Mesodermal cell (in vitro differentiated cells): ENCODE data around the gene KCNJ10.

Source experiments
- H3K27ac ChIP-seq: 2 replicates; pipeline ENCODE4 v1.7.0; 2013; ENCODE audit warnings: mild to moderate bottlenecking, low read depth, low read length, moderate library complexity; ENCODE audit not compliant: severe bottlenecking
- H3K36me3 ChIP-seq: 2 replicates; pipeline ENCODE4 v1.7.1; 2013; ENCODE audit warnings: mild to moderate bottlenecking, low read length, moderate library complexity; ENCODE audit not compliant: control insufficient read depth, insufficient read depth
- H3K4me1 ChIP-seq: one replicate; pipeline ENCODE4 v1.7.1; 2013; ENCODE audit warnings: mild to moderate bottlenecking, low read length; ENCODE audit not compliant: insufficient read depth, control insufficient read depth, poor library complexity, severe bottlenecking
- H3K4me3 ChIP-seq: 2 replicates; pipeline ENCODE4 v1.7.0; 2013; ENCODE audit warnings: low read length, control low read depth, mild to moderate bottlenecking; ENCODE audit not compliant: insufficient read depth, poor library complexity, severe bottlenecking; ENCODE audit errors: extremely low read depth
- H3K9me3 ChIP-seq: 2 replicates; pipeline ENCODE4 v1.7.1; 2013; ENCODE audit warnings: mild to moderate bottlenecking, low read length, moderate library complexity; ENCODE audit not compliant: control insufficient read depth
- WGBS, 2 experiments: methylation state at CpG; one replicate each; pipeline ENCODE4 v1.1.5; 2013; ENCODE audit warnings: missing lambda C conversion rate in 2 of 2; ENCODE audit not compliant: insufficient coverage in 2 of 2; 5-methylcytosine and 5-hydroxymethylcytosine counted together

KCNJ10 gene

GRCh38 chr1:159977364-159978106, 92.4 kb downstream of the KCNJ10 start:
- Histone ChIP-seq H3K4me3 (no peak overlapping the region), H3K27ac (no peak overlapping the region), H3K9me3 (no peaks in the 10 kb centered on the region), H3K36me3 (no peaks in the 10 kb centered on the region), H3K4me1 (no peaks in the 10 kb centered on the region)
- 94% methylated on average over 3 to 4 of the region's 6 CpGs for WGBS, 2 experiments

GRCh38 chr1:159974350-159974965, 95.5 kb downstream of the KCNJ10 start:
- no peaks in the 10 kb centered on the region for H3K4me1 ChIP-seq
- no peaks in the 10 kb centered on the region for H3K36me3 ChIP-seq
- H3K4me3 ChIP-seq: no peak overlapping the region
- H3K9me3 ChIP-seq: no peaks in the 10 kb centered on the region
- H3K27ac ChIP-seq: no peak overlapping the region
- 90 to 94% methylated on average over 5 to 7 of the region's 7 CpGs for WGBS, 2 experiments

GRCh38 chr1:159973350-159973940, 96.5 kb downstream of the KCNJ10 start:
- Histone ChIP-seq H3K27ac (no peak overlapping the region), H3K4me3 (no peak overlapping the region), H3K36me3 (no peaks in the 10 kb centered on the region), H3K4me1 (no peaks in the 10 kb centered on the region), H3K9me3 (no peaks in the 10 kb centered on the region)
- WGBS, 2 experiments: 87 to 90% methylated on average over 3 of the region's 6 CpGs

GRCh38 chr1:159972443-159973205, 97.3 kb downstream of the KCNJ10 start:
- H3K9me3 ChIP-seq: no peaks in the 10 kb centered on the region
- H3K4me1 ChIP-seq: no peaks in the 10 kb centered on the region
- H3K27ac ChIP-seq: no peak overlapping the region
- H3K36me3 ChIP-seq: no peaks in the 10 kb centered on the region
- no peak overlapping the region for H3K4me3 ChIP-seq
- 100% methylated on average over 3 to 5 of the region's 8 CpGs for WGBS, 2 experiments

- no peak overlapping the region for H3K4me3 ChIP-seq
- no peak overlapping the region for H3K27ac ChIP-seq
- no peaks in the 10 kb centered on the region for H3K36me3 ChIP-seq
- no peaks in the 10 kb centered on the region for H3K4me1 ChIP-seq
- WGBS, 2 experiments: 85 to 89% methylated on average over 4 to 9 of the region's 9 CpGs
- no peaks in the 10 kb centered on the region for H3K9me3 ChIP-seq
Measured at GRCh38 chr1:159970932-159971342, 99.0 kb downstream of the KCNJ10 start.

- Histone ChIP-seq H3K36me3 (no peaks in the 10 kb centered on the region), H3K4me3 (no peak overlapping the region), H3K9me3 (no peaks in the 10 kb centered on the region), H3K4me1 (no peaks in the 10 kb centered on the region), H3K27ac (no peak overlapping the region)
- WGBS, 2 experiments: 100% methylated on average over 1 to 2 of the region's 3 CpGs
Measured at GRCh38 chr1:159968901-159969300, 101.1 kb downstream of the KCNJ10 start.

- H3K27ac ChIP-seq: no peak overlapping the region
- no peaks in the 10 kb centered on the region for H3K9me3 ChIP-seq
- no peaks in the 10 kb centered on the region for H3K36me3 ChIP-seq
- WGBS, 2 experiments: 86 to 88% methylated on average over 1 of the region's 2 CpGs
- H3K4me1 ChIP-seq: no peaks in the 10 kb centered on the region
- H3K4me3 ChIP-seq: no peak overlapping the region
Measured at GRCh38 chr1:159965263-159965662, 104.7 kb downstream of the KCNJ10 start.

- WGBS, 2 experiments: 40 to 78% methylated on average over 1 to 2 of the region's 3 CpGs
- H3K36me3 ChIP-seq: no peaks in the 10 kb centered on the region
- H3K9me3 ChIP-seq: no peaks in the 10 kb centered on the region
- no peaks in the 10 kb centered on the region for H3K4me1 ChIP-seq
- no peak overlapping the region for H3K4me3 ChIP-seq
- H3K27ac ChIP-seq: no peak overlapping the region
Measured at GRCh38 chr1:159964144-159964543, 105.8 kb downstream of the KCNJ10 start.

- no peak overlapping the region for H3K27ac ChIP-seq
- H3K36me3 ChIP-seq: no peaks in the 10 kb centered on the region
- no peaks in the 10 kb centered on the region for H3K9me3 ChIP-seq
- H3K4me3 ChIP-seq: no peak overlapping the region
- H3K4me1 ChIP-seq: no peaks in the 10 kb centered on the region
- whole genome bisulfite sequencing, 2 experiments: 90 to 95% methylated on average over 7 to 9 of the region's 11 CpGs
Measured at GRCh38 chr1:159962176-159962575, 107.8 kb downstream of the KCNJ10 start.

GRCh38 chr1:159961636-159962035, 108.3 kb downstream of the KCNJ10 start:
- no peak overlapping the region for H3K4me3 ChIP-seq
- H3K27ac ChIP-seq: no peak overlapping the region
- H3K4me1 ChIP-seq: no peaks in the 10 kb centered on the region
- 93 to 99% methylated on average over 12 to 14 of the region's 15 CpGs for WGBS, 2 experiments
- H3K36me3 ChIP-seq: no peaks in the 10 kb centered on the region
- H3K9me3 ChIP-seq: no peaks in the 10 kb centered on the region
